Measurements from ENCODE around the gene SGMS1. TPM values are rescaled to one million over a fixed set of nuclear protein-coding genes. Genes with fewer than 3 reads are reported as not detected.
A peak's percentile ranks its signal among the peaks of the same experiment; 100 is the strongest.

The SGMS1 gene
- total RNA-seq, 4 donors from 2014 or later: 80.8 to 98.9 (median 90.7) TPM

DNA sequence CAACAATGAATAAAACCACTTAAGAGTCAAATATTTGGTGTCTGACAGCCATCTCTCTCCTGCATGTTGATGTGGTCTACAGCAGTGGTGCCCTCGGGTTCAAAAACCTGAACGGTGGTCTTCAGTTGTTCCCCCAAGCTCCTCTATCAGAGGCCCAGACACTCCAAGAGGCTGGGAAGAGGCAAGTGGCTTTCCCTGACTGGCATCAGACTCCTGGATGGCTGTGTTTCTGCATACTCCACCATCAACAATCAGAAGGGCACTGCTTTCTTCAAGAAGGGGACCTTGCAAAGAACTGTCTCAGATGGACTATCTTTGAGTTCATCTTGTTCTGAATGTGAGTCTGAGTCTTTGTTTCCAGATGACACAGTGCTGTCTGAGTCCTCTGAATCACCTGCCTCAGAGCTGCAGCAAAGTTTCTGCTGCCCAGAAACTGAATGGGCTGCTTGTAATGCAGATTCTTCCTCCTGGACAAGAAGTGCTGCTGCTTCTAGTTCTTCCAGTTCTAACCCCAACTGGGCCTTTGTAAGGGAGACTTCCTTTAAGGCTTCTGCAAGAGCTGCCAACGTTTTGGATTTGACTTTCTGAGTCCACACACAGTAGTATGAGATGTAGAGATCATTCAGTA is 5.9 kb upstream of the SGMS1 start:
- intact Hi-C loops (cut with DNase I): loop anchor here (5.0 kb wide), 2 partner anchors 72 to 257 kb away; no protein-coding TSS in a partner anchor
- H3K27me3 ChIP-seq: no peaks in the 10 kb centered on the region
- H3K9me3 ChIP-seq: no peaks in the 10 kb centered on the region
- TF ChIP-seq POLR2A (IDR thresholded peaks at IDR 0.05): no peak
- TF ChIP-seq, protein P1, sequence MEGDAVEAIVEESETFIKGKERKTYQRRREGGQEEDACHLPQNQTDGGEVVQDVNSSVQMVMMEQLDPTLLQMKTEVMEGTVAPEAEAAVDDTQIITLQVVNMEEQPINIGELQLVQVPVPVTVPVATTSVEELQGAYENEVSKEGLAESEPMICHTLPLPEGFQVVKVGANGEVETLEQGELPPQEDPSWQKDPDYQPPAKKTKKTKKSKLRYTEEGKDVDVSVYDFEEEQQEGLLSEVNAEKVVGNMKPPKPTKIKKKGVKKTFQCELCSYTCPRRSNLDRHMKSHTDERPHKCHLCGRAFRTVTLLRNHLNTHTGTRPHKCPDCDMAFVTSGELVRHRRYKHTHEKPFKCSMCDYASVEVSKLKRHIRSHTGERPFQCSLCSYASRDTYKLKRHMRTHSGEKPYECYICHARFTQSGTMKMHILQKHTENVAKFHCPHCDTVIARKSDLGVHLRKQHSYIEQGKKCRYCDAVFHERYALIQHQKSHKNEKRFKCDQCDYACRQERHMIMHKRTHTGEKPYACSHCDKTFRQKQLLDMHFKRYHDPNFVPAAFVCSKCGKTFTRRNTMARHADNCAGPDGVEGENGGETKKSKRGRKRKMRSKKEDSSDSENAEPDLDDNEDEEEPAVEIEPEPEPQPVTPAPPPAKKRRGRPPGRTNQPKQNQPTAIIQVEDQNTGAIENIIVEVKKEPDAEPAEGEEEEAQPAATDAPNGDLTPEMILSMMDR (IDR thresholded peaks at IDR 0.05): no peak
- 63 to 77% methylated on average over 3 of the region's 3 CpGs for WGBS, 2 donors
- no peak for DNase-seq
- H3K27ac ChIP-seq: no peak overlapping the region
- no peaks in the 10 kb centered on the region for H3K36me3 ChIP-seq
- peaks cover 9 to 12% of the 10 kb centered on the region in 2 donors for H3K4me1 ChIP-seq
- H3K4me3 ChIP-seq (replicated peaks in 1 of 3): no peak overlapping the region

DNA sequence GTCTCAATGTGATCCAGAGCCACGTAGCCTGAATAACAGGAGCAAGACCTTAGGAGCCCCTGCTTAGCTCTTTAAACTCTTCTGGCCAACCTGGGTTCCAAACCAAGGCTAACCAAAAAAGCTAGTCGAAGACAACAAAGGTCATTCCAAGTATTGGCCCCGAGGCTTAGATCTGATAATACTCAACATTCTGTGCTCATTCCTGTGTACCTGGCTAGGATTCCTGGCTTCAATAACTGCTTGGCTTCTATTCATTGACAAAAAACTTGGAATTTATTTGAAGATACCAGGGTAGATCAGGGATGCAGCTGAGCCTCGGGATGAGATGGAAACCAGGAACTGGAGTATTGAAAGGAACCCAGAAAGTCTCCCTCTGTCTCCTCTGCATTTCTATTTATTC is 4.1 kb upstream of the SGMS1 start:
- Histone ChIP-seq H3K9me3 (no peaks in the 10 kb centered on the region), H3K4me1 (peaks cover 9 to 12% of the 10 kb centered on the region in 2 donors), H3K27ac (no peak overlapping the region), H3K36me3 (no peaks in the 10 kb centered on the region), H3K4me3 (replicated peaks in 1 of 3) (no peak overlapping the region), H3K27me3 (no peaks in the 10 kb centered on the region)
- intact Hi-C loops (cut with DNase I): loop anchor here (5.0 kb wide), 2 partner anchors 71 to 256 kb away; no protein-coding TSS in a partner anchor
- no peak for DNase-seq
- 83 to 96% methylated on average over 4 of the region's 4 CpGs for WGBS, 2 donors
- TF ChIP-seq POLR2A (IDR thresholded peaks at IDR 0.05): no peak
- TF ChIP-seq, protein P1 (IDR thresholded peaks at IDR 0.05): no peak

DNA sequence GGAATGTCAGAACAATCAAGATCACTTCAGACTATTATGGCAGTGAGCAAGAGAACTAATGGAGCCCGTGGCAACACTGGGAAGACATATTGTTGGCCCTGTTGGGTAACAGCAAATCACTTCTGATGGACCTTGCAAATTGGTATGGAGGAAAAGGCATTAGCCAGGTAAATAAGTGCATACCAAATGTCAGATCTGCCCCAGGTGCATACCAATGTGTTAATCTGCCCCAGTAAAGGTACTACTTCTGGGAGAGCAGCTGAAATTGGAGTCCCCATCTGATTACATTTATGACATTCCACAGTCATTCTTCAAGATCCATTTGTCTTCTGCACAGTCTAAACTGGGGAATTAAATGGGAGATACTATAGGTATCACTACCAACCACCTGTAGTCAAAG is 3.7 kb upstream of the SGMS1 start:
- no peak for DNase-seq
- no peaks in the 10 kb centered on the region for H3K9me3 ChIP-seq
- intact Hi-C loops (cut with DNase I): loop anchor here (5.0 kb wide), 2 partner anchors 70 to 255 kb away; no protein-coding TSS in a partner anchor
- H3K27me3 ChIP-seq: no peaks in the 10 kb centered on the region
- H3K36me3 ChIP-seq: no peaks in the 10 kb centered on the region
- 87 to 100% methylated on average over 1 of the region's 1 CpG for WGBS, 2 donors
- H3K4me1 ChIP-seq: peaks cover 9 to 12% of the 10 kb centered on the region in 2 donors
- no peak overlapping the region for H3K4me3 ChIP-seq (replicated peaks in 1 of 3)
- TF ChIP-seq POLR2A (IDR thresholded peaks at IDR 0.05): no peak
- TF ChIP-seq, protein P1 (IDR thresholded peaks at IDR 0.05): no peak
- no peak overlapping the region for H3K27ac ChIP-seq

DNA sequence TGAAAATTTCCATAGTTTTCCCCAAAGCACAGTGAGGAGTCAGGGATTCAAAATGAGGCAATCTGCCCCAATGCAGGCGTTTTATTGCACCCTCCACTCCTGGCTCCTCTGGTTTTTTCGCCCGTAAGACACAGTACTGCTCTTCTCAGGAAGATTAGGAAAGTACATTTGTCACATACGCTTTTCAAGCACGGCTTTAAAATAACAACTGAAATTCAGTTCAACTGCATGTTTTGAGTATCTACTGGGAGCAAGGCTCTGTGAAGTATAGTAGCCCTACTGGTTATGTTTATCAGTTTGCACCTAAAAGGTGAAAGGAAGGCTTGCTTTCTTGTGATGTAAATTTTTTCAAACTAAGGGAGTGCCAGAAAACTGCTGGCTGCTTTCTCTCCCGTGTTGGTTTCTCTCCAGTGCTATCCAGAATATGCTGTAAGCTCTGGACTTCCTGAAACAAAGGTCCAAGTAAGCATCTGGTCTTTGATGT is 1.9 kb upstream of the SGMS1 start:
- Histone ChIP-seq H3K27ac (peak overlapping the region; percentile 99), H3K4me3 (replicated peaks in 1 of 3) (peak overlapping the region in 2 of 3 donors; percentile 78 to 95), H3K9me3 (no peaks in the 10 kb centered on the region), H3K4me1 (peaks cover 20 to 24% of the 10 kb centered on the region in 2 donors), H3K27me3 (no peaks in the 10 kb centered on the region), H3K36me3 (no peaks in the 10 kb centered on the region)
- intact Hi-C loops (cut with DNase I): loop anchor here (5.0 kb wide), 2 partner anchors 68 to 253 kb away; no protein-coding TSS in a partner anchor
- 3 to 9% methylated on average over 6 of the region's 6 CpGs for WGBS, 2 donors
- TF ChIP-seq POLR2A (IDR thresholded peaks at IDR 0.05): no peak
- TF ChIP-seq, protein P1 (IDR thresholded peaks at IDR 0.05): no peak
- no peak for DNase-seq

DNA sequence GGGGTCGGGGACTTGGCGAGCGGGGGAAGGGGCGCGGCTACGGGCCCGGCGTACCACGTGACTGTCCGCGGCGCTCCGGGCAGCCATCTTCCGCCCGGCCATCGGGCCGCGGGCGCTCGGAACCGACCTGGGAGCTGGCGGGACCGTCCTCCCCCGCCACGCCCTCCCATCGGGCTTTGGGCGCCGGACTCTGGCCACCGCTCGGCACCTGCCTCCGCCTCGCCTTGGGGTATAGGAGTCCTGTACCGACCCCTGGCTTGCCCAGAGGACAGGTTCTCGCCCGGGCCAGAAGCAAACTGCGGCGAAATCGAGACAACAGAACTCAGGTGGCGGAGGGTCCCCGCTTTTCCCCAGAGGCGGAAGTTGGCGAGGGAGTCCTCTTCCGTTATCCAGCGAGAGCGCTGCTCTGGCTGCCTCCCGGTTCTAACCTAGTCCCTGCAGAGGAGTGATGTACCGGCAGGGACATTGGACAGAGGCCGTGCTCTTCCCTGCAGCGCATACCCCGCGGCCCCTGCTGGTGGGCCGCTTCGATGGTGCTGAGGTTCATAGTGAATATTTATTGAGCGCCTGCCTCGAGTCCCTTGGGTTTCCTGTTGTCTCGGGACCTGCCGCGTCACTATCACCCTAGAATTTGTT is 1.2 kb upstream of the SGMS1 start:
- 0% methylated on average over 8 to 40 of the region's 58 CpGs for WGBS, 2 donors
- H3K27me3 ChIP-seq: no peaks in the 10 kb centered on the region
- H3K27ac ChIP-seq: peak overlapping the region; percentile 99
- H3K4me1 ChIP-seq: peaks cover 24 to 32% of the 10 kb centered on the region in 2 donors
- DNase-seq: peak; percentile 80 to 82
- TF ChIP-seq, protein P1 (IDR thresholded peaks at IDR 0.05): peak in 5 of 6 experiments; percentile 17 to 62 (median 48)
- peak in 1 of 2 donors; percentile 49 for TF ChIP-seq POLR2A (IDR thresholded peaks at IDR 0.05)
- intact Hi-C loops (cut with DNase I): loop anchor here (5.0 kb wide), 2 partner anchors 68 to 253 kb away; no protein-coding TSS in a partner anchor
- H3K4me3 ChIP-seq (replicated peaks in 1 of 3): peak overlapping the region; percentile 50 to 95 (median 78)
- no peaks in the 10 kb centered on the region for H3K36me3 ChIP-seq
- no peaks in the 10 kb centered on the region for H3K9me3 ChIP-seq
